H54 (cell line): ENCODE data around the gene PODN.

Experiments
- DNase-seq: peaks from one replicate; pipeline ENCODE4 v3.0.0; 2011; ENCODE audit warnings: low spot score, mixed read lengths; ENCODE audit not compliant: insufficient read length
- FAIRE-seq: peaks from 3 replicates; lab custom pipeline; 2011; peaks lifted over from hg19 to GRCh38; lab: Jason Lieb, UNC
- POLR2A ChIP-seq: IDR thresholded peaks from 2 replicates; pipeline ENCODE4 v1.6.1; 2011; ENCODE audit warnings: low read depth, mild to moderate bottlenecking, low read length

The PODN gene

GRCh38 chr1:53083636-53084588 is 21.9 kb downstream of the PODN start:
- TF ChIP-seq POLR2A = no peak
- no peak for FAIRE-seq
- no peak for DNase-seq

GRCh38 chr1:53084589-53084971 is 22.6 kb downstream of the PODN start:
- FAIRE-seq (no peak), DNase-seq (no peak)
- TF ChIP-seq POLR2A = no peak

GRCh38 chr1:53085405-53085804 is 23.4 kb downstream of the PODN start:
- DNase-seq (no peak), FAIRE-seq (no peak)
- TF ChIP-seq POLR2A = no peak

DNA sequence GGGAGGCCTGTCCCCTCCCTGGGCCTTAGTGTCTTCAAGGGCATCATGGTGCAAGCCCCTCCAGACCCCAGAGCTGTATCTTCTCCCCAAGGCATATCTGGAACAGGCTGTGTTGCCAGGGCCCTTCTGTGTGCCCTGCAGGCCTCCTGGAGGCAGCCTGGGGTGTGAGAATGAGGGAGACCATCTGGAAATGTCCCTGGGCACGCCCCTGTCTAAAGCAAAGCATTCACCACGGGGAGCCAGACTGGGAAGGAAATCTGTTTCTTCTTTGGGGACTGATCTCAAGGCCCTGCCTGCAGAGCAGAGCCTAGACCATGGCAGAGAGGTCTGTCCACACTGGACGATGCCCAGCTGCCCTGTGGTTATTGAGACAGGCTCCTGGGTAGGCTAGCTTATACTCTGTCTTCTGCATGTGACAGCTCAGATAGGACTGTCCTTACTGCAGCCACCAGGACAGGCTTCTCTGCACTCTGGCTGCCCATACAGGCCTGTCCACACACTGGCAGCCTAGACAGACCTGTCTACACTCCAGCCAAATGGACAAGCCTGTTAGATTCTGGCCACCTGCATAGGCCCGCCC is 24.6 kb downstream of the PODN start:
- FAIRE-seq (no peak), DNase-seq (no peak)
- TF ChIP-seq POLR2A = no peak

GRCh38 chr1:53087332-53088285 is 25.6 kb downstream of the PODN start:
- no peak for TF ChIP-seq POLR2A
- DNase-seq (no peak), FAIRE-seq (no peak)

DNA sequence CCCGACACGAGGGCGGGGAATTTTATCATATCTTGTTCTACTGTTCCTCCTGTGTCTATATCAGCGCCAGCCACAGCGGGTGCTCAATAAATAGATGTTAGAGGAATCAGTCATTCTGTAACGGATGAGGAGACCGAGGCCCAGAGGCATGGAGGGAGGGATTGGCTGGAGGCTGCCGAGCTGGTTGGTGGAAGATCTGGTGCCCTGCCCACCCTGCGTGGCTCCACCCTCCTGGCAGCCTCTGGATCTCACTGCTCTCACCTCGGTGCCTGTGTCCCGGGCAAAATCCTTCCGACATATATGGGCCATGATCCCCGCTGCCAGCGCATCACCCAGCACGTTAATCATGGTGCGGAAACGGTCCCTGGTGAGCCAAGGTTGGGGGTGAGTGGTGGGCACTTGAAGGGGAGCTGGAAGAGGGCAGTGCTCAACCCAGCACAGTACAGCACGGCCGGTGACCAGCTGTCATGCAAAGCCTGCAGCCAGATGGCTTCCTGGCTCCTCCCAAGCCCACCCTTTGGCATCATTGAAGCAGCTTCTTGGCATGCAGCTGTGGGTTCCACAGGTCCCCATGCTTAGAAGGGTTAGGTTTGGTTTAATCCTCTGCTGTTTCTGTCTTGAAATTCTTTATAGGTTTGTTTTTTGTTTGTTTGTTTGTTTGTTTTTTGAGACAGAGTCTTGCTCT is 26.7 kb downstream of the PODN start:
- no peak for DNase-seq
- TF ChIP-seq POLR2A = no peak
- no peak for FAIRE-seq

- FAIRE-seq (no peak), DNase-seq (peak; percentile 37)
- TF ChIP-seq POLR2A = no peak
These were observed 27.6 kb downstream of the PODN start for GRCh38 chr1:53089478-53090226.

DNA sequence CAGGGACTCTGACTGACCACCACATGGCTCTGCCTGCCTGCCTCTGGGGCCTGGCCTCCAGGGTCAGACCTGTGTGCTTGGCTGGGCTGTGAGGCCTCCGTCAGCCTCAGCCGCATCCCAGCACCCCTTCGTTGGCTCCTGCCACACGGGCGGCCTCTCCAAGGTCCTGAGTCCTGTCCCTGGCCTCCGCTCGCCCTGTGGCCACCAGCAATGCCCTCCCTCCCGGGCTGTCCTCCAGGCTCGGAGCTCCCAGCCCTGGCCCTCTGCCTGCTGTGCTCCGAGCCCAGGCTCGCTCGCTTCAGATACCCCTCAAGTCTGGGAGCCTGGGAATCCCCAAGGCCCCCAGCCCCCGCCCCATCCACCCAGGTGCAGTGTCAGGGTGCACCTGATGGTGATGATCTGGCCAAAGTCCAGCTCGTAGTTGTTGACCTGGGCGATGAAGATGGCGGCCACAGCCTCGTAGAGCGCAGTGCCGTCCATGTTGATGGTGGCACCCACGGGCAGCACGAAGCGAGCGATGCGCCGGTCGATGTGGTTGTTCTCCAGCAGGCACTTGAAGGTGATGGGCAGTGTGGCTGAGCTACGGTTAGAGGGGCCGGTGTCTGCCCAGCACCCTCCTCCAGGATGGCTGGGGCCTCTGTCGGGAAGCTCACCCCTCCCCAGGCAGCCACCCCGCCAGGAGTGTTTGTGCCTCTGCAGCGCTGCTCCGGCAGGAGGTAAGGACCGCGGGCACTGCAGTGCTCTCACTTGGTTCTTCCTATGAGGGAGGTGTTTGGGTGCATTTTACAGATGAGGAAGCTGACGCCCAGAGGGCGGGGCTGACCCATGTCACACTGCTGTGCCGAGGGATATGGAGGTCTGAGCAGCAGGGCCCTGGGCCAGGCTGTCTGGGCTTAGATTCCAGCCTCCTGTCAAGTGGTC is 28.5 kb downstream of the PODN start:
- no peak for TF ChIP-seq POLR2A
- FAIRE-seq (no peak), DNase-seq (no peak)

GRCh38 chr1:53091841-53092645 is 30.0 kb downstream of the PODN start:
- DNase-seq (no peak), FAIRE-seq (no peak)
- no peak for TF ChIP-seq POLR2A

DNA sequence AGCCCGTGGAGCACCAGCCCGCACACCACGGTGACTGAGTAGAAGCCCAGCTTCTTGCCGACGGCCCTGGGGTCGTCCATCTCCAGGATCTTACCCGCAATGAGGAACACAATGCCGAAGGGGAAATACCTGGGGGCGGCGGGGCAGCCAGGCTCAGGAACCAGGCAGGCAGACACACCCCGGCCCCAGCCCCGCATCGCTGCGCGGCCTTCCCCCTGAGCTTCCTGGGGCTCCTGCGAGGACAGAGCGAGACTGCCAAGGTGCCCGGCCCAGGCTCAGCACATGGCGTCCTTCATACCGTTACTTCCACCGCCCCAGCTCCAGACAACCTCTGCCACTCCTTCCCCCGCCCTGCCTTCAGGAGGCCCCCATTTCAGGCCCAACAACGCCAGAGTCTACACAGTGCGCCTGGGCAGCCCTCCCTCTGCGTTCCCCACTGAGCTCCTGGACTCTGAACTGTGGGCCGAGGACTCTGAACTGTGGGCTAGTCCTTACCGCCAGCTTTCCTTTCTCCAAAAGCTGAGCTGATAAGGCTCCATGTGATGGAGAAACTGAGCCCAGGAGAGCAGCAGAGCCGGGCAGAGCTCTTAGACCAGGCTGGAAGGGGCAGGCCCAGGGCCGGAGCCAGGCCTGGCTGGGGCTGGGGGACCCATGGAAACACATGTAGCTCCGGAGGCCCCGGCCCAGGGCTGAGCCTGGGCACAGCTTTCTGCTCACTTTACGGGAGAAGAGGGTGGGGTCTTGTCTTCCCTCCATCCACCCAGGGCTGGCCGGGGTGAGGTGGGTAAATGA is 30.8 kb downstream of the PODN start:
- TF ChIP-seq POLR2A = no peak
- no peak for FAIRE-seq
- DNase-seq = no peak
